Measurements from ENCODE around the gene SND1. TPM values are rescaled to one million over a fixed set of nuclear protein-coding genes. Genes with fewer than 3 reads are reported as not detected.

SND1 gene
- total and polyA plus RNA-seq, 2 of the 4 experiments (the other 2 are of a cell fraction), result 154 to 294 TPM

DNA sequence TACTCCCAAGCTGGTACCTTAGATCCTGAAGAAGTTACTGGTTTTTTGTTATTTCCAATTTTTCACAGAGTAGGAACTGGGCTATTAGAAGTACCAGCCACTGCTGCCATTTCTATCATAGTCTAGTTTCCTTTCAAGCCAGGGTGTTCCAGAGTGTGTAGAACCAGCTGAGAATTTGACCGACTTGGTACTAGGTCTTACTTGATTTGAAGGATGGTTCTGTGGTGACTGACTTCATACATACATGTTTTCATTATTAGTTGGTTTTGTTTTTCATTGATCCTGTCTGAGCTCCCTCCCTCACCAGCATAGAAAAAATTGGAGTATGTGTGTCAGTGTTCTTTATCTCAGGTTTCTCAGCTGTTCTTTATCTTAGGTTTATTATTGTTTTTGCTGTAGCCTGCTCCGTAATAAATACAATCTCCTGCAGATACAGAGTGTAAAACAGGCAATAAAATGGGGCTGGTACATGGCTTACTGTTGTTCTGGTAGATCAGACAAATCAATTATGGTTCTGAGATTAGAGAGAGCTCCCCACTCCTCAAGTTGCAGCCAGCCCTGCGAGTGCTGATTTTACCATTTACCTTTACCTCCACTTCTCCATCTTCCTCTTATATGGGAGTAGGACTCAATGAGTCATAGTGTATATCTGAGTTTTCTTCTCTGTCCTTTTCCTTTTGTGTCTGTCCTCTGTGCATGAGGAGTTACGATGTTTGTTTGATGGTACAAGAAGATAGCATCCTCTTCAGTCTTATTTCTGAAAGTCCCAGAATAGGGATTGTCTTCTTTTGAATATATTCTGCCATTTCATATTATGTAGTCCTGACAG lies 256.6 kb downstream of the SND1 start:
- no CpG with 5 or more reads among the region's 4 CpGs for WGBS, 2 experiments (ENCODE audit: extremely low coverage in 2 of 2, insufficient read length in 1 of 2)
- Histone ChIP-seq H3K9ac (ENCODE audit: low read depth, low read length) (no peak overlapping the region), H3K4ac (ENCODE audit: low read depth, low read length) (no peak overlapping the region), H4K20me1 (ENCODE audit: insufficient read depth, low read length) (peaks cover 71% of the 10 kb centered on the region), H4K8ac (ENCODE audit: low read depth in 2 of 2, low read length in 2 of 2) (no peak overlapping the region), H2BK15ac (ENCODE audit: low read depth, low read length) (no peak overlapping the region), H2BK120ac (ENCODE audit: low read depth, low read length) (no peak overlapping the region), H2AK9ac (replicated peaks; ENCODE audit: low read depth, low read length, poor library complexity) (no peak overlapping the region), H3K18ac (ENCODE audit: low read depth, low read length) (no peak overlapping the region), H4K91ac (ENCODE audit: insufficient read depth, low read depth, low read length) (no peak overlapping the region), H2AFZ (replicated peaks; ENCODE audit: low read length, poor library complexity) (no peak overlapping the region), H3K9me3 (ENCODE audit: control insufficient read depth, insufficient read depth, low read length) (no peaks in the 10 kb centered on the region), H2BK5ac (ENCODE audit: low read depth, low read length, poor library complexity, severe bottlenecking) (no peak overlapping the region), H2AK5ac (ENCODE audit: low read depth, low read length) (no peak overlapping the region), H3K4me2 (ENCODE audit: low read depth, low read length) (no peak overlapping the region), H3K23ac (ENCODE audit: low read depth, low read length) (no peak overlapping the region), H3K4me3 (ENCODE audit: insufficient read depth, low read depth, low read length) (no peak overlapping the region), H4K5ac (ENCODE audit: low read depth, low read length) (no peak overlapping the region), H3K36me3 (ENCODE audit: control insufficient read depth, insufficient read depth, low read length) (no peaks in the 10 kb centered on the region), H2BK20ac (ENCODE audit: low read depth, low read length) (no peak overlapping the region), H3K4me1 (ENCODE audit: control insufficient read depth, insufficient read depth, low read length) (peaks cover 11% of the 10 kb centered on the region), H3K56ac (ENCODE audit: extremely low read depth, insufficient read depth, low read length) (no peak overlapping the region), H3K9me1 (ENCODE audit: insufficient read depth, low read length) (peaks cover 24% of the 10 kb centered on the region), H3K14ac (replicated peaks; ENCODE audit: low read depth, low read length) (no peak overlapping the region), H3K27me3 (ENCODE audit: control insufficient read depth, insufficient read depth, low read length) (no peaks in the 10 kb centered on the region), H3K27ac (ENCODE audit: insufficient read depth, low read length) (no peak overlapping the region), H3K79me1 (ENCODE audit: low read depth in 1 of 2, low read length in 2 of 2) (peaks cover 43 to 77% of the 10 kb centered on the region in 2 experiments)
- intact Hi-C loops (cut with micrococcal nuclease) (no loop called here), in situ Hi-C loops (cut with MboI; ENCODE audit: low sequenced_read_pairs) (no loop called here), dilution Hi-C loops (cut with HindIII; ENCODE audit: low sequenced_read_pairs, unreplicated experiment) (no loop called here)
- DNase-seq (peak; percentile 28), ATAC-seq (ENCODE audit: low read depth) (no peak)
- TF ChIP-seq, protein P1, sequence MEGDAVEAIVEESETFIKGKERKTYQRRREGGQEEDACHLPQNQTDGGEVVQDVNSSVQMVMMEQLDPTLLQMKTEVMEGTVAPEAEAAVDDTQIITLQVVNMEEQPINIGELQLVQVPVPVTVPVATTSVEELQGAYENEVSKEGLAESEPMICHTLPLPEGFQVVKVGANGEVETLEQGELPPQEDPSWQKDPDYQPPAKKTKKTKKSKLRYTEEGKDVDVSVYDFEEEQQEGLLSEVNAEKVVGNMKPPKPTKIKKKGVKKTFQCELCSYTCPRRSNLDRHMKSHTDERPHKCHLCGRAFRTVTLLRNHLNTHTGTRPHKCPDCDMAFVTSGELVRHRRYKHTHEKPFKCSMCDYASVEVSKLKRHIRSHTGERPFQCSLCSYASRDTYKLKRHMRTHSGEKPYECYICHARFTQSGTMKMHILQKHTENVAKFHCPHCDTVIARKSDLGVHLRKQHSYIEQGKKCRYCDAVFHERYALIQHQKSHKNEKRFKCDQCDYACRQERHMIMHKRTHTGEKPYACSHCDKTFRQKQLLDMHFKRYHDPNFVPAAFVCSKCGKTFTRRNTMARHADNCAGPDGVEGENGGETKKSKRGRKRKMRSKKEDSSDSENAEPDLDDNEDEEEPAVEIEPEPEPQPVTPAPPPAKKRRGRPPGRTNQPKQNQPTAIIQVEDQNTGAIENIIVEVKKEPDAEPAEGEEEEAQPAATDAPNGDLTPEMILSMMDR (conservative IDR thresholded peaks at IDR 0.05; ENCODE audit: low read depth, low read length), result no peak
- no peak for TF ChIP-seq RCOR1 (IDR thresholded peaks at IDR 0.05; ENCODE audit: insufficient replicate concordance, low read length)
- no peak for TF ChIP-seq MAZ (IDR thresholded peaks at IDR 0.05; ENCODE audit: borderline replicate concordance, low read depth, low read length)
- no peak for TF ChIP-seq CEBPB (IDR thresholded peaks at IDR 0.05; ENCODE audit: low read depth, low read length)
- no peak for TF ChIP-seq RAD21 (IDR thresholded peaks at IDR 0.05; ENCODE audit: low read length)
- no peak for TF ChIP-seq POLR2A (IDR thresholded peaks at IDR 0.05; ENCODE audit: low read depth, low read length)
- TF ChIP-seq SMC3 (IDR thresholded peaks at IDR 0.05; ENCODE audit: low read depth, low read length), result no peak
- TF ChIP-seq, protein P2, sequence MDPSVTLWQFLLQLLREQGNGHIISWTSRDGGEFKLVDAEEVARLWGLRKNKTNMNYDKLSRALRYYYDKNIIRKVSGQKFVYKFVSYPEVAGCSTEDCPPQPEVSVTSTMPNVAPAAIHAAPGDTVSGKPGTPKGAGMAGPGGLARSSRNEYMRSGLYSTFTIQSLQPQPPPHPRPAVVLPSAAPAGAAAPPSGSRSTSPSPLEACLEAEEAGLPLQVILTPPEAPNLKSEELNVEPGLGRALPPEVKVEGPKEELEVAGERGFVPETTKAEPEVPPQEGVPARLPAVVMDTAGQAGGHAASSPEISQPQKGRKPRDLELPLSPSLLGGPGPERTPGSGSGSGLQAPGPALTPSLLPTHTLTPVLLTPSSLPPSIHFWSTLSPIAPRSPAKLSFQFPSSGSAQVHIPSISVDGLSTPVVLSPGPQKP (IDR thresholded peaks at IDR 0.05; ENCODE audit: borderline replicate concordance, low read depth, low read length), result no peak
- no peak for TF ChIP-seq USF2 (IDR thresholded peaks at IDR 0.05; ENCODE audit: low read depth, low read length)
- no peak for TF ChIP-seq MXI1 (IDR thresholded peaks at IDR 0.05; ENCODE audit: borderline replicate concordance, low read depth, low read length)
- TF ChIP-seq FOS (IDR thresholded peaks at IDR 0.05; ENCODE audit: low read depth, low read length), result no peak
- no peak for TF ChIP-seq BHLHE40 (IDR thresholded peaks at IDR 0.05; ENCODE audit: low read depth, low read length)
- TF ChIP-seq RFX5 (IDR thresholded peaks at IDR 0.05; ENCODE audit: low read depth, low read length), result no peak
- no TSS peak for BruUV-seq (replicated peaks)
- ChIA-PET POLR2A (ENCODE audit: unreplicated experiment) (no interaction called here), CTCF (interaction anchor here (1.3 kb wide), 1 partner anchor 13 kb away, joined by 3 read pairs; no protein-coding TSS in a partner anchor)
